Erythroblast (primary cell): ENCODE data around the gene DUSP10.

ENCODE experiments used
- GATA1 ChIP-seq: IDR thresholded peaks from 2 replicates; pipeline ENCODE4 v1.6.1; 2011; ENCODE audit warnings: low read depth, mild to moderate bottlenecking, control low read depth, low read length, moderate library complexity
- POLR2A ChIP-seq: IDR thresholded peaks from 2 replicates; pipeline ENCODE4 v1.6.1; 2011; ENCODE audit warnings: mild to moderate bottlenecking, low read length

DNA sequence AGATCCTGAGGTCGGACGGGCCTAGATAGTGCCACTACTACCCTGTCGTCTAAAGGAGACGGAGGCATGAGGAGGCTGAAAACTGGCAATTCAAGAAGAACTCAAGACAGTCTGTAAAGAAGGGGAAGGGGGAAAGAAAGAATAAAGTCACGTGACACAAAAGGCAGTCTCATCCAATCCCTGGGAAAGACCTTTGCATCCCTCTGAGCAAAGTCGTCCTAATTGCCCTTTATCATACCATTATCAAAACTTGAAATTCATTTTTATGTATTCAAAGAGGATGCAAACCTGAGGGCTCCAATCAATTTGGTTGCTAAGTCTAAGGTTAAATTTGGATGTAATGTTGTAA lies 2.2 kb downstream of the DUSP10 start:
- TF ChIP-seq POLR2A = no peak
- TF ChIP-seq GATA1 = no peak
